Pancreas (tissue), 10 donors: ENCODE results near the gene GOLGA7B. TPM values are rescaled to one million over a fixed set of nuclear protein-coding genes. Genes with fewer than 3 reads are reported as not detected.

Experiments used
- ATAC-seq, 4 donors: fragments of 200-7000 bp; cut with Tn5 transposase; one replicate each; pipeline versions ENCODE4 v1.8.0 to v1.9.1; 2020; ENCODE audit warnings: mild to moderate bottlenecking in 4 of 4, moderate library complexity in 4 of 4
- DNase-seq, 6 donors: peaks; one replicate each; pipeline ENCODE4 v3.0.0-alpha.2; 2020
- FAIRE-seq: peaks from 2 replicates; lab custom pipeline; 2012; peaks lifted over from hg19 to GRCh38; lab: Jason Lieb, UNC
- H3K27ac ChIP-seq, 4 donors: fragments of 200-600 bp; sonication (generic); 1 replicate in 3 of 4; 2 replicates in 1 of 4; pipeline versions ENCODE4 v1.5.0 to v1.8.0; 2020
- H3K27me3 ChIP-seq, 4 donors: fragments of 200-600 bp; one replicate each; pipeline ENCODE4 v1.8.0; 2021
- H3K36me3 ChIP-seq, 3 donors: fragments of 200-600 bp; sonication (generic) in 1 of 3; one replicate each; pipeline versions ENCODE4 v1.5.0 to v1.8.0; 2020 to 2021
- H3K4me1 ChIP-seq, 3 donors: fragments of 200-600 bp; one replicate each; pipeline ENCODE4 v1.8.0; 2021
- H3K4me3 ChIP-seq, 4 donors: fragments of 200-600 bp; sonication (generic) in 2 of 4; one replicate each; pipeline versions ENCODE4 v1.5.0 to v1.8.0; 2020 to 2021
- H3K9me3 ChIP-seq, 4 donors: fragments of 200-600 bp; one replicate each; pipeline ENCODE4 v1.8.0; 2021
- WGBS, 2 donors: extraction: QIAGEN DNeasy Blood & Tissue Kit; methylation state at CpG; one replicate each; pipeline ENCODE4 v1.1.7; 2013; 5-methylcytosine and 5-hydroxymethylcytosine counted together
- intact Hi-C, 3 donors: fragments of 100-400 bp; cut with DNase I; formaldehyde crosslinking; loops; one replicate each; pipeline versions ENCODE4 v1.11.1 to v1.14.2; 2022
- polyA plus RNA-seq, 2 donors: library from polyadenylated mRNA; stranded (reverse); fragments of 200-250 nt; gene quantifications; one replicate each; pipeline ENCODE4 v1.2.3, GENCODE V29; 2013
- total RNA-seq, 6 donors: library from RNA; stranded (reverse); fragmentation: NEBNext Ultra II Directional in 4 of 6; extraction: Animal tissue kit (Norgen Biotek cat#: 25700) in 4 of 6; gene quantifications; one replicate each; pipeline versions ENCODE4 v1.2.1 to v1.2.4, GENCODE V29; 2021 to 2023
- TF ChIP-seq, protein P1 (sequence below), 4 donors: fragments of 200-600 bp; sonication (generic) in 3 of 4; IDR thresholded peaks; one replicate each; pipeline versions ENCODE4 v1.5.0 to v1.8.0; 2021; ENCODE audit warnings: antibody characterized with exemption in 4 of 4
- donor health status: healthy with polysubstance abuse.
- donor health status: DM: no; HTN: no; CAD: no; lungs with moderate emphysema.
- donor health status: DM: no; HTN: no; CAD: no.
- donor health status: control.
- donor health status: control.
- donor health status: Bipolar disorder and iron deficiency.
- donor health status: DM: yes; HTN: yes; CAD: no.
- donor health status: DM: no; HTN: no; CAD: no.
- donor health status: DM: no; HTN: no; CAD: no.
- donor health status: DM: yes; HTN: yes; CAD: no.

The GOLGA7B gene
- total and polyA plus RNA-seq, 8 donors = 2.0 to 38.7 (median 4.8) TPM

DNA sequence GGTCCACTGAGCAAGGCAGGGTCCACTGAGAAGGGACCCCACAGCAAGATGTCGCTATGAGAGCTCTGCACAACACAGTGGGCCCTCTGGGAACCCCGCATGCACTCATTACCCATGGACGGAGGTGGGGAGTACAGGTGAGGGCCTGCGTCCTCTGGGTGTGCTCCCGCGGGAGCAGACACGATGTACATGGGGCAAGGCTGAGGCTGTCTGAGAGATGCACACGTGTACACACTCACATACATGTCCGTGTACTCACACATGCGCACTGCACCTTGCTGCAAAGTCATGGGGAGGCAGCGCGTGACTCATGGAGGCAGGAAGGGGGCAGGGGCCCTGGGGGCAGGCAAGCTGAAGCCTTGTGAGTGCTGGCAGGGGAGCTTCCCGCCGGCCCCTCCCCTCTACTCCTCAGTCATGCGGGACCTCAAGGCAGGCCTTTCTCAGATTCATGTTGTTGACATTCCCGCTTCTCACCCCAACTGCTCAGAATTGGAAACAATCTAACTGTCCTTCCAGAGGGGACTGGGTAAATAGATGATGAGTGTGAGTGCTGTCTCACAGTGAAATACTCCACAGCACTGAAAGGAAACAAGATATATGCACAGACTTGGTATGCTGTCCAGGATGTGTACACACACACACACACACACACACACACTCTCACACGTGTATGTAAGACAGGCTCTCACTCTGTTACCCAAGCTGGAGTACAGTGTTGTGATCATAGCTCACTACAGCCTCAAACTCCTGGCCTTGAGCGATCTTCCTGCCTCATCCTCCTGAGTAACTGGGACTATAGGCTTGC is 40.0 kb downstream of the GOLGA7B start:
- Histone ChIP-seq H3K27ac (no peak overlapping the region), H3K4me1 (no peaks in the 10 kb centered on the region), H3K4me3 (no peak overlapping the region), H3K36me3 (no peaks in the 10 kb centered on the region), H3K9me3 (no peaks in the 10 kb centered on the region), H3K27me3 (no peaks in the 10 kb centered on the region)
- WGBS, 2 donors = 69 to 72% methylated on average over 18 of the region's 18 CpGs
- intact Hi-C loops = no loop called here
- no peak for FAIRE-seq
- DNase-seq = no peak
- peak in 2 of 4 donors; percentile 17 to 22 for ATAC-seq
- TF ChIP-seq, protein P1, sequence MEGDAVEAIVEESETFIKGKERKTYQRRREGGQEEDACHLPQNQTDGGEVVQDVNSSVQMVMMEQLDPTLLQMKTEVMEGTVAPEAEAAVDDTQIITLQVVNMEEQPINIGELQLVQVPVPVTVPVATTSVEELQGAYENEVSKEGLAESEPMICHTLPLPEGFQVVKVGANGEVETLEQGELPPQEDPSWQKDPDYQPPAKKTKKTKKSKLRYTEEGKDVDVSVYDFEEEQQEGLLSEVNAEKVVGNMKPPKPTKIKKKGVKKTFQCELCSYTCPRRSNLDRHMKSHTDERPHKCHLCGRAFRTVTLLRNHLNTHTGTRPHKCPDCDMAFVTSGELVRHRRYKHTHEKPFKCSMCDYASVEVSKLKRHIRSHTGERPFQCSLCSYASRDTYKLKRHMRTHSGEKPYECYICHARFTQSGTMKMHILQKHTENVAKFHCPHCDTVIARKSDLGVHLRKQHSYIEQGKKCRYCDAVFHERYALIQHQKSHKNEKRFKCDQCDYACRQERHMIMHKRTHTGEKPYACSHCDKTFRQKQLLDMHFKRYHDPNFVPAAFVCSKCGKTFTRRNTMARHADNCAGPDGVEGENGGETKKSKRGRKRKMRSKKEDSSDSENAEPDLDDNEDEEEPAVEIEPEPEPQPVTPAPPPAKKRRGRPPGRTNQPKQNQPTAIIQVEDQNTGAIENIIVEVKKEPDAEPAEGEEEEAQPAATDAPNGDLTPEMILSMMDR (IDR thresholded peaks at IDR 0.05) = no peak

- ATAC-seq (no peak), FAIRE-seq (no peak), DNase-seq (no peak)
- intact Hi-C loops = no loop called here
- Histone ChIP-seq H3K4me3 (no peak overlapping the region), H3K9me3 (no peaks in the 10 kb centered on the region), H3K4me1 (no peaks in the 10 kb centered on the region), H3K27ac (no peak overlapping the region), H3K36me3 (no peaks in the 10 kb centered on the region), H3K27me3 (no peaks in the 10 kb centered on the region)
- WGBS, 2 donors = 85 to 87% methylated on average over 17 of the region's 17 CpGs
- TF ChIP-seq, protein P1 (IDR thresholded peaks at IDR 0.05) = no peak
Measured at GRCh38 chr10:97891497-97892167, 42.0 kb downstream of the GOLGA7B start.

DNA sequence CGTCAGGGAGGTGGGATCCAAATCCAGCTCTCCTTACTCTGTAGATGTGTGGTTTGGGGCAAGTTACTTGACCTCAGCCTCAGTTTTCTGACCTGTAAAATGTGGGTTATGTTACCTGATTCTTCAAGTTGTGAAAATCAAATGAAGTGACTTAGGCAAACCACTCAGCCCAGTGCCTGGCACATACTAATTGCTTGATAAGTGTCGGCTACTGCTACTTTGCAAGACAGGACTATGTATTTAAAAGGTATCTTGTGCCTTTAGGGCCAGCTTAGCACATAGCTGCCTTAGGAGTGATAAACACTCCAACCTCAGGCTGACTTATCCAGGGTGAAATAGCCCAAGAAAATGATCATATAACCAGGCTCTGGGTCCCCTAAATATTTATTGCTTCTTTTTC is 42.9 kb downstream of the GOLGA7B start:
- TF ChIP-seq, protein P1 (IDR thresholded peaks at IDR 0.05) = no peak
- DNase-seq (no peak), FAIRE-seq (no peak), ATAC-seq (no peak)
- no peak overlapping the region for H3K27ac ChIP-seq
- H3K36me3 ChIP-seq = no peaks in the 10 kb centered on the region
- WGBS, 2 donors = 75 to 82% methylated on average over 2 of the region's 2 CpGs
- no peaks in the 10 kb centered on the region for H3K9me3 ChIP-seq
- no peaks in the 10 kb centered on the region for H3K4me1 ChIP-seq
- H3K4me3 ChIP-seq = no peak overlapping the region
- H3K27me3 ChIP-seq = no peaks in the 10 kb centered on the region
- intact Hi-C loops = no loop called here

DNA sequence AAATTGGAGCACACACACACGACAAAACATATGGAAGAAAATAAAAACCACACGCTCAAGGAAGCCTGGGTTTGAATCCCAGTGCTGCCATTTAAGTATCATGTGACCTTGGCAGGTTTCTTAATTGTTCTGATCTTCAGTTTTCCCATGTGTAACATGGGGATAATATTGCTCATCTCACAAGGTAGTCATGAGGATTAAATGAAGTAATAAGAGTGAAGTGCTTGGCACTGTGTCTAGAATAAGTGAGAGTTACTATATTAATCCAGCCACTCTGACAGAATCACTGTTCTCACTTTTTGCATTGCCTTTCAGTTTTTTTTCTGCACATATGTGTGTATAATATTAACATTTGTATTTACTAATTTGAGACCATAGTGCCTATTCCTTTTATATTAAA is 43.3 kb downstream of the GOLGA7B start:
- FAIRE-seq (no peak), DNase-seq (no peak), ATAC-seq (no peak)
- no peaks in the 10 kb centered on the region for H3K9me3 ChIP-seq
- no peaks in the 10 kb centered on the region for H3K27me3 ChIP-seq
- H3K36me3 ChIP-seq = no peaks in the 10 kb centered on the region
- H3K4me1 ChIP-seq = no peaks in the 10 kb centered on the region
- H3K4me3 ChIP-seq = no peak overlapping the region
- TF ChIP-seq, protein P1 (IDR thresholded peaks at IDR 0.05) = no peak
- H3K27ac ChIP-seq = no peak overlapping the region
- intact Hi-C loops = no loop called here
- WGBS, 2 donors = 68 to 76% methylated on average over 2 of the region's 2 CpGs

GRCh38 chr10:97894092-97894491 is 44.4 kb downstream of the GOLGA7B start:
- TF ChIP-seq, protein P1 (IDR thresholded peaks at IDR 0.05) = no peak
- Histone ChIP-seq H3K36me3 (no peaks in the 10 kb centered on the region), H3K27ac (no peak overlapping the region), H3K4me3 (no peak overlapping the region), H3K27me3 (no peaks in the 10 kb centered on the region), H3K4me1 (no peaks in the 10 kb centered on the region), H3K9me3 (no peaks in the 10 kb centered on the region)
- ATAC-seq (no peak), FAIRE-seq (no peak), DNase-seq (no peak)
- intact Hi-C loops = no loop called here
- WGBS, 2 donors = 52% methylated on average over 3 of the region's 3 CpGs
